ENCODE measurements around the gene SCARB1.

GRCh38 chr12:124779161-124780141 lies 84.2 kb downstream of the SCARB1 start:
- TF ChIP-seq TAF1 (IDR thresholded peaks at IDR 0.05; ENCODE audit: low read depth) (no peak), CREB1 (IDR thresholded peaks at IDR 0.05; ENCODE audit: low read depth) (no peak), EP300 (IDR thresholded peaks at IDR 0.05; ENCODE audit: borderline replicate concordance) (no peak), CEBPB (IDR thresholded peaks at IDR 0.05) (no peak), ZBTB7A (IDR thresholded peaks at IDR 0.05; ENCODE audit: low read depth) (no peak), EGR1 (IDR thresholded peaks at IDR 0.05) (no peak), YY1 (IDR thresholded peaks at IDR 0.05; ENCODE audit: low read depth) (no peak)

Data from Ishikawa (cell line).